ENCODE measurements around the gene SBK1.

DNA sequence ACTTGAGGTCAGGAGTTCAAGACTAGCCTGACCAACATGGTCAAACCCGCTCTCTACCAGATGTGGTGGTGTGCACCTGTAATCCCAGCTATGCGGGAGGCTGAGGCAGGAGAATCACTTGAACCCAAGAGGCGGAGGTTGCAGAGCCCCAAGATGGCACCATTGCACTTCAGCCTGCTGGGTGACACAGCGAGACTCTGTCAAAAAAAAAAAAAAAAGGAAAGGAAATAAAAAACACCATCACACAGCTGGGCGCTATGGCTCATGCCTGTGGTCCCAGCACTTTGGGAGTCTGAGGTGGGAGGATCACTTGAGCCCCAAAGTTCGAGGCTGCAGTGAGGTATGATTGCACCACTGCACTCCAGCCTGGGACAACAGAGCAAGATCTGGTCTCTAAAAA lies 13.3 kb upstream of the SBK1 start:
- no peak for TF ChIP-seq CTCF (IDR thresholded peaks at IDR 0.05; ENCODE audit: poor library complexity)
- no peak for TF ChIP-seq EZH2 (IDR thresholded peaks at IDR 0.05; ENCODE audit: borderline replicate concordance)
